Measurements from ENCODE around the gene GRIK2. TPM values are rescaled to one million over a fixed set of nuclear protein-coding genes. Genes with fewer than 3 reads are reported as not detected.

Gene GRIK2
- total RNA-seq, 1 donor from 2014 or later = 0.11 TPM

GRCh38 chr6:101396548-101397173 is 3.2 kb downstream of the GRIK2 start:
- Mint-ChIP-seq H3K27ac (no peak overlapping the region), H3K4me3 (no peak overlapping the region), H3K27me3 (peaks cover 66% of the 10 kb centered on the region), H3K36me3 (ENCODE audit: low read depth) (no peaks in the 10 kb centered on the region), H3K4me1 (peaks cover 9% of the 10 kb centered on the region), H3K9me3 (no peaks in the 10 kb centered on the region)
- DNase-seq (no peak), ATAC-seq (ENCODE audit: low read depth) (no peak)
- intact Hi-C loops (cut with micrococcal nuclease) = no loop called here
- ChIA-PET CTCF (no interaction called here), POLR2A (no interaction called here)
- TF ChIP-seq CTCF (IDR thresholded peaks at IDR 0.05) = no peak

GRCh38 chr6:101397199-101397598 is 3.7 kb downstream of the GRIK2 start:
- DNase-seq (no peak), ATAC-seq (ENCODE audit: low read depth) (no peak)
- Mint-ChIP-seq H3K4me1 (peaks cover 9% of the 10 kb centered on the region), H3K27ac (no peak overlapping the region), H3K36me3 (ENCODE audit: low read depth) (no peaks in the 10 kb centered on the region), H3K27me3 (peaks cover 65% of the 10 kb centered on the region), H3K9me3 (peaks cover 2% of the 10 kb centered on the region), H3K4me3 (no peak overlapping the region)
- intact Hi-C loops (cut with micrococcal nuclease) = no loop called here
- TF ChIP-seq CTCF (IDR thresholded peaks at IDR 0.05) = no peak
- CTCF ChIA-PET = no interaction called here
- POLR2A ChIA-PET = no interaction called here

- H3K27me3 Mint-ChIP-seq = peaks cover 66% of the 10 kb centered on the region
- CTCF ChIA-PET = no interaction called here
Measured at GRCh38 chr6:101398716-101399615, 5.5 kb downstream of the GRIK2 start.

GRCh38 chr6:101399616-101400162 is 6.2 kb downstream of the GRIK2 start:
- DNase-seq (no peak), ATAC-seq (ENCODE audit: low read depth) (no peak)
- intact Hi-C loops (cut with micrococcal nuclease) = no loop called here
- H3K27ac Mint-ChIP-seq = no peak overlapping the region
- no peaks in the 10 kb centered on the region for H3K4me1 Mint-ChIP-seq
- peaks cover 2% of the 10 kb centered on the region for H3K9me3 Mint-ChIP-seq
- H3K4me3 Mint-ChIP-seq = no peak overlapping the region
- POLR2A ChIA-PET = no interaction called here
- TF ChIP-seq CTCF (IDR thresholded peaks at IDR 0.05) = no peak
- H3K36me3 Mint-ChIP-seq (ENCODE audit: low read depth) = no peaks in the 10 kb centered on the region
- peaks cover 64% of the 10 kb centered on the region for H3K27me3 Mint-ChIP-seq
- CTCF ChIA-PET = no interaction called here

More at GRCh38 chr6:101398716-101399615, 5.5 kb downstream of the GRIK2 start:
- POLR2A ChIA-PET = no interaction called here
- H3K9me3 Mint-ChIP-seq = peaks cover 2% of the 10 kb centered on the region
- no peak for ATAC-seq (ENCODE audit: low read depth)
- H3K27ac Mint-ChIP-seq = no peak overlapping the region
- intact Hi-C loops (cut with micrococcal nuclease) = no loop called here
- peaks cover 3% of the 10 kb centered on the region for H3K4me1 Mint-ChIP-seq
- DNase-seq = no peak
- TF ChIP-seq CTCF (IDR thresholded peaks at IDR 0.05) = no peak
- no peak overlapping the region for H3K4me3 Mint-ChIP-seq
- H3K36me3 Mint-ChIP-seq (ENCODE audit: low read depth) = no peaks in the 10 kb centered on the region
